ENCODE results near the gene CC2D1B. TPM values are rescaled to one million over a fixed set of nuclear protein-coding genes. Genes with fewer than 3 reads are reported as not detected.
"Not testable (repeated sequence)": the region's sequence is repeated elsewhere in the genome, so short reads cannot be mapped to it uniquely, and the experiment has no call there.

CC2D1B gene, protein sequence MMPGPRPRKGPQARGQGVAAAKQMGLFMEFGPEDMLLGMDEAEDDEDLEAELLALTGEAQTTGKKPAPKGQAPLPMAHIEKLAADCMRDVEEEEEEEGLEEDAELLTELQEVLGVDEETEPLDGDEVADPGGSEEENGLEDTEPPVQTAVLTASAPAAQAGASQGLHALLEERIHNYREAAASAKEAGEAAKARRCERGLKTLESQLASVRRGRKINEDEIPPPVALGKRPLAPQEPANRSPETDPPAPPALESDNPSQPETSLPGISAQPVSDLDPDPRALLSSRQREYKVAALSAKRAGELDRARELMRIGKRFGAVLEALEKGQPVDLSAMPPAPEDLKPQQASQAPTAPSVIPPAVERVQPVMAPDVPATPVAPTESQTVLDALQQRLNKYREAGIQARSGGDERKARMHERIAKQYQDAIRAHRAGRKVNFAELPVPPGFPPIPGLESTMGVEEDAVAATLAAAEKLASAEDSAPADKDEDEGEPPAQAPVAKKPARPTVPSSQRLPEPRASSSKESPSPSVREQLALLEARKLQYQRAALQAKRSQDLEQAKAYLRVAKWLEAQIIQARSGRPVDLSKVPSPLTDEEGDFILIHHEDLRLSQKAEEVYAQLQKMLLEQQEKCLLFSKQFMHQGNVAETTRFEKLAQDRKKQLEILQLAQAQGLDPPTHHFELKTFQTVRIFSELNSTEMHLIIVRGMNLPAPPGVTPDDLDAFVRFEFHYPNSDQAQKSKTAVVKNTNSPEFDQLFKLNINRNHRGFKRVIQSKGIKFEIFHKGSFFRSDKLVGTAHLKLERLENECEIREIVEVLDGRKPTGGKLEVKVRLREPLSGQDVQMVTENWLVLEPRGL
- 11.3 TPM for total RNA-seq (ENCODE audit: insufficient read depth, low replicate concordance)

DNA sequence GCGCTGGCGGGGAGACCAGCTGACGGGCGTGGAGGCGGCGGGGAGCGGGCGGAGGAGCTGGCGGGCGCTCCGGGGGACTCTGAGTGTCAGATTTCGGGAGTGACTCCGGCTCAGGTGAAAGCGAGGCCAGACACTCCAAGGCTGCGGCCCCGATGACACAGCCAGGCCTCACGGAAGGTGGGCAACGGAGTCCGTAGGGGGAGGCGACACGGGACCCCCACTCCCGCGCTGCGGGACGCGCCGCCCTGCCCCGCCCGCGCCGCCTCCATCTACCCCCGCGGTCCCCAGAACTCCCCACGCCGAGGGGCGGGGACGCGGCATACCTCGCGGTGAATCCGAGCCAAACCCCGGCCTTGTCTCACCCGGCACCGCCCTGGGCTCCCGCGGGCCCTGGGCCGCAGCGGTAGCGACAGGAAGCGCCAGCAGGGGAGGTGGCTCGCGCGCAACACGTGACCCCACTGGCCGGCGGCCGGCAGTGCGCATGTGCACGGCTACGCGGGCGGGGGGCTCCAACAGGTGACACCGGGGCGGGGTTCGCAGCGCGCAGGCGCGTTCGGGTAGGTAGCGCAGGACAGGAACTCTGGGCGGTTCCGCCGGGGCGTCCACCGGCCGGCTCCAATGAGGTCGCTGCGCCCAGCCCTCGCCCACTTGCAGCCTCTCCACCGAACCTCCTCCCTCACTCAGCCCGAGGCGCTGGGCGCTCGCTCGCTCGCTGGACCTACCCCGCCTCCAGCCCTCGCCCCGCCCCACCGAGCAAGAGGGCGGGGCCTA, at the start of gene CC2D1B:
CC2D1B (minus strand) TSS at position 460 of the 771 bp plus-strand sequence. CDS start 1,585 bp downstream, outside the sequence.
- DNase-seq (ENCODE audit: low spot score), result peak; percentile 98

DNA sequence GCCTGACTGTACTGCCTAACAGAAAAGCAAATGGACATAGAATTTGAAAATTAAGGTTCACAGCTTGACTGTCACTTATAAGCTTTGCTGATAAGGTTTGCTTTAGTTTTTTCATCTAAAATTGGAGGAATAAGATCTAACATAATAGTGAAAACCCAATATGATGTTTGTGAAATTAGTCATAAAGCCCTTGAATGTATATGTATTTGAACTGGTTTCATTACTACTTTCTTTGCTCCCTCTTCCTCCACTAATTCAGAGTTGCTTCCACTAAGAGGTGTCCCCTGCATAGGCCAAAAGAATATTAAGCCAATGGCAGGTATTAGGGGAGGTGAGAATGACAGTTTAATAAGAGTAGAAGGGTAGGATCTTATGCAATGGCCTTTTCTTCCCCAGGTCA, 48.9 kb upstream of the CC2D1B start:
- DNase-seq (ENCODE audit: low spot score), result no peak

DNA sequence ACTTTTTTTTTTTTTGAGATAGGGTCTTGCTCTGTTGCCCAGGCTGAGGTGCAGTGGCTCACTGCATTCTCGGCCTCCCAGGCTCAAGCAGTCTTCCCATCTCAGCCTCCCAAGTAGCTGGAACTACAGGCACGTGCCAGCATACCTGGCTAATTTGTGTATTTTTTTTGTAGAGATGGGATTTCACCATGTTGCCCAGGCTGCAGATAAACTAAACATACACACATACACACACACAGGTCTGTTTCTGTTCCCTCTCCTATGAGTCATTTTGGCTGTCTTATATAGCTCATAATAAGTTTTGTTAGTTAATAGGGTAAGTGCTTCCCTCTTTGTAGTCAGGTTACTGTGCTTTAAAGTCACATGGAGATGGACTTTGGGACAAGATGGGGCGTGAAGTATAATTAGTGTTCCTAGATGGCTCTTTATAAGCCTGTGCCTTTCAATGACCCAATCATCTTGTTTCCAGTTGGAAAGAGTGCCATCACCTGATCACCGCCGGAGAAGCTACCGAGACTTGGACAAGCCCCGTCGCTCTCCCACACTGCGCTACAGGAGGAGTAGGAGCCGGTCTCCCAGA, 47.5 kb upstream of the CC2D1B start:
- DNase-seq (ENCODE audit: low spot score), result no peak

DNA sequence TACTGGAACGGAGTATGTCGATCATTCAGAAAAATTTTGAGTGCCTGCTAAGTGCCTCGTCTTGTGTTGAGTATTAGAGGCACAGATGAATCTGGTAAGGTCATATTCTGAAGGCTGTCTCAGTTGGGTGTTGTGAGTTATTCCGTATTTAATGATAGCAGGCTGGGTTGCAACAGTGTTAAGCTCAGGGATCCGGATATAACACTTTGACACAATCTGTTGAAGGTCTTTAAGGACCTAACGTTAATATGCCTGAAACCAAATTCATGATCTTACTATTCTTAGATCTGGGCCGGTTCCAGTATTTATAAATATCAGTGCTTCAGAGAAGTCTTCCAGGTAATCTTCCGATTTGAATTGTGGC, 39.0 kb upstream of the CC2D1B start:
- no peak for DNase-seq (ENCODE audit: low spot score)

DNA sequence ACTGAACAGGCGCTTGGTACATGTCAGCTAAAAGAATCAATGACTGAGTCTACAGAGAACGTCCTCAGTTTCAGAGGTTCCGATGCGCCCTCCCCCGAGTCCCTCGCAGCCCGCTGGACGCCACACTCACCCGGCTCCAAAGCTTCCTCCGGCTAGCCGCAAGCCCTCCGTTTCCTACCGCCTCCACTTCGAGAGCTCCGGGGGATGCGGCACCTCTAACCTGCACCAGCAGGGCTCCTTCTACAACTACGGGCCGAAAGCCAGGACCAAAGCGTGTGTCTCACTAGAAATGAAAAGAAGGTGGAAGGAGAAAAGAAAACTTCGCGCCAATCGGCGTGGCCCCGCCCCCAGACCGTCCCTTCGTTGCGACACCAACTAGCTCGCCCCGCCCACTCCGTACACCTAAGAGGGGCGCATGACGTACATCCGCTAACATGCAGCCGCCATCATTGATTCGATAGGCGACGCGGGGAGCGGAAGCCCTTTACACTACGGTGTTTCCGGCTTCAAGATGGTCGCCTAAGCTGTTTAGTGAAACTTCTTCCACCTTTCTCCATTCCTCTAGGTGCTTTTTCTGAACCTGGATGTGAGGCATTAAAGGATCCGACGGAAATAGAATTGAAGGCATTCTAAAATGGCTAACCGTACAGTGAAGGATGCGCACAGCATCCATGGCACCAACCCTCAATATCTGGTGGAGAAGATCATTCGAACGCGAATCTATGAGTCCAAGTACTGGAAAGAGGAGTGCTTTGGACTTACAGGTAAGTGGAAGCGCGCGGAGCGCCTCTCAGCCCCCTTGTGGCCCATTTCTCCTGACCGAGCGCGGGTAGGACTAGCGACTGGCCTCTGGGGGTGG, 38.3 kb upstream of the CC2D1B start, which contains the start of the genes ORC1 and PRPF38A:
ORC1 (minus strand) TSS at position 308 of the 859 bp plus-strand sequence. CDS start 2,200 bp downstream, outside the sequence.
PRPF38A (plus strand) TSS at position 487 of the 859 bp plus-strand sequence; CDS start at position 635, 148 bp downstream.
- peak; percentile 99 for DNase-seq (ENCODE audit: low spot score)

DNA sequence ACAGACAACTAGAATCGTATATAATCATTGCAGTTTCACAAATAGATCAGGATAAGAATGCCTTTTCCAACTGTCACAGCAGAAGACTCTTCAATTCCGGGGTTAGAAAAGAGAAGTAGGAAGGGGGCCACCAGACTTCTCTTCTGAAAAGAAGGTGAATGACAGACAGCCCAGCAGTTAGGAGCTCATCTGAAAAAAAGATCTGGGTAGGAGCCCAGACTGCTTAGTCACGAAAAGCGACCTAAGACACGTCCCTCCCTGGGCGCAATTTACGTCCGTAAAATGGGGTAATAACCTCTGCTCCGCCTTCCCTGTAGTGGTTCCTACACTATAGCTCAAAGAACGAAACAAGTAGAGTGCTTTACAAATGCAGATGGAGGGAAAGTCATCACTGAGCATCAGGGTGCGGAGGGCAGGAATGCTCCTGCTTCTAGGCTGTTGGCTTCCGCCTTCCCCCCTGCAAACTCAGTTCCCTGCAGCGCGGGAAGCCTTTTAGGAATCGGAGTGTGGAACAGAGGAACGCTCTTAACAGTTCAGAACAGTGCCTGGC, 37.6 kb upstream of the CC2D1B start:
- DNase-seq (ENCODE audit: low spot score), result no peak

DNA sequence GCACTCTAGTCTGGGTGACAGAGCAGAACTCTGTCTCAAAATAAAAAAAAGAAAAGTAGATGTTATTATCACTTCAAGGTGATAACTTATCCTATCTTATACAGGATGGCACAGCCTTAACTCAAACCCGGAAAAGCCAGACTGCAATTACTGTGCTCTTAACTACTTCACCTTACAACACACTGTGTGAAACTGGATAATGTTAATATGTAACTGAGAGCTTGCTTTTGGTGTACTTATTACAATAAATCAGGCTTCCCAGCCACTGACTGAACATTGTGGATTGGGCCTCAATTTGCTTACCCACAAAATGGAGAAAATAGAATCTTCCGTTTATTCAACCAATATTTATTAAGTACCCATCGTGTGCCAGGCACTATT, 36.8 kb upstream of the CC2D1B start:
- DNase-seq (ENCODE audit: low spot score), result no peak

DNA sequence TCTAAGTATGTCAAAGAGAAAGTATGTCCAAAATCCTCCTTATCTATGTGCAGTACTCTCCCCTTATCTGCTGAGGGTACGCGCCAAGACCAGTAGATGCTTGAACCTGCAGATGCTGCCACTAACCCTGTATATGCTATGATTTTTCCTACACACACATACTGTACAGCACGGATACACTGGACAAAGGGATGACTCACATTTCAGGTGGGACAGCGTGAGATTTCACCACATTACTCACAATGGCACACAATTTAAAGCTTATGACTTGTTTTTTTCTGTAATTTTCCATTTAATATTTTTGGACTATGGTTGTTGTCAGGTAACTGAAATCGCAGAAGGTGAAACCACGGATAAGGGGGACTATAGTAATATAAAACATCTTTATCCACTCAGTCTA, 34.1 kb upstream of the CC2D1B start:
- DNase-seq (ENCODE audit: low spot score), result no peak

DNA sequence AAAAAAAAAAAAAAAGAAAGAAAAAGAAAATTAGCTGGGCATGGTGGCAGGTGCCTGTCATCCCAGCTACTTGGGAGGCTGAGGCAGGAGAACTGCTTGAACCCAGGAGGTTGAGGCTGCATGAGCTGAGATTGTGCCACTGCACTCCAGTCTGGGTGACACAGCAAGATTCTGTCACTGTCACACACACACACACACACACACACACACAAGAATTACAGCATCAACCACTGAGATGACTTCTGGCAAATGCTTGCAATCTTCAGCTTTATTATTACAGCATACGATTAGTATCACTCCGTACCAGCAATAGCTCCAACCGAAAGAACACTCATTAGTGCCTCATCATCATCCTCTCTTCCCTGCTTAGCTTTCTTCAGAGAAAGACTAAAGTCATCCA, 33.6 kb upstream of the CC2D1B start:
- DNase-seq (ENCODE audit: low spot score), result no peak

DNA sequence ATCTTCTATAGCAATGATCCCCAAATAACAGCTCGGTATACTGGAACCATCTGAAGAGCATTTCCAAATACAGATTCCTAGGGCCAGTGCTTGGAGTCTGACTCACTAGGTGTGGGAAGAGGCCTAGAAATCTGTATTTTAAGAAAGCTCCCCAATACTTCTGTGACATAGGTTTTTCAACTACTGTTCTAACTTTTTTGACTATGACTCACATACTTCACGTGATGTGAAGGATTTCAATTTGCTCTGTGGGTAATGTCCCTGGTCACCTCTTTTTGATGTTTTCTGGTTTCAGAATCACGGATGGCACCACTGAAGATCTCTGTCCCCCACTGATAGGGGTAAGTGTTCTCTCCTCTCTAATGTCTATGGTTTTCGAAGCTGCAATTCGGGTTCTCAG, 27.2 kb upstream of the CC2D1B start:
- no peak for DNase-seq (ENCODE audit: low spot score)

DNA sequence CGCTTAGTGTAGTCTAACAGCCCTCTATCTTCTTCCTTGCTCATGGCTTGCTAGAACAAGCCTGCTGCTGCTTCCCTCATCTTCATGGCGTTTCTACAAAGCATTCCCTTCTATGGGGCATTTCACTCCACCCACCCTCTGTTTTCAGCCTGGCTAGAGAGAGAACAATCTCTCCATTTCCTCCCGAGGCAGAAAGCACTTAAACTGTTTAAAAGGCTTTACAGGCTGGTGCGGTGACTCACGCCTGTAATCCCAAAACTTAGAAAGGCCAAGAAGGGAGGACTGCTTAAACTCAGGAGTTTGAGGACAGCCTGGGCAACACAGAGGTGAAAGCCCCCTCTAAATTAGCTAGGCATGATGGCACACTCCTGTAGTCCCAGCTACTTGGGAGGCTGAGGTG, 20.5 kb upstream of the CC2D1B start:
- DNase-seq (ENCODE audit: low spot score), result peak; percentile 30

DNA sequence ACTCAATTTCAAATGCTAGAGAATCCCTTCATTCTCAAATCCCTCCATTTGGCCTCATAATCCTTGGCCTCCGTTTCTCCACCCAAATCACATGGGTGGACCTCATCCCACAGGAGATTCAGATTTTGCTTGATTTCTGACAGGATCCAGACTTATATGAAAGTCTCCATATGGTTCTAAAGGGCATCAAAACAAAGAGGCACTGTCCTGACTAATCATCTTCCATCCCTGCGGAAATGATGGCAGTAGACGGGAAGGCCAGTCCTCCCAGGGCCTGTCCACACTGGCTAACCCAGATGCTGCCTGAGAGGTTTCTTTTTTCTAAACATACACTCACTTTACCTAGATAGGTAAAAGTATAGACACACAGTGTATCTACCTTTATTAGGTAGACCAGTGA, 19.4 kb upstream of the CC2D1B start:
- DNase-seq (ENCODE audit: low spot score), result no peak

DNA sequence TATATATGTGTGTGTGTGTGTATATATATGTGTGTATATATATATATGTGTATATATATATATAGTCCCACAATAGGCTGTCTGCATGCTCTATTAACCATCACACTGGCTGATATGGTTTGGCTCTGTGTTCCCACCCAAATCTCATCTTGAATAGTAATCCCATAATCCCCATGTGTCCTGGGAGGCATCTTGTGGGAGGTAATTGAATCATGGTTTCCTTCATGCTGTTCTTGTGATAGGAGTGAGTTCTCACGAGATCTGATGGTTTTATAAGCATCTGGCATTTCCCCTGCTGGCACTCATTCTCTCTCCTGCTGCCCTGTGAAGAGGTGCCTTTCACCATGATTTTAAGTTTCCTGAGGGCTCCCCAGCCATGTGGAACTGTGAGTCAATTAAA, 3.8 kb upstream of the CC2D1B start:
- not testable (repeated sequence) for DNase-seq (ENCODE audit: low spot score)

DNA sequence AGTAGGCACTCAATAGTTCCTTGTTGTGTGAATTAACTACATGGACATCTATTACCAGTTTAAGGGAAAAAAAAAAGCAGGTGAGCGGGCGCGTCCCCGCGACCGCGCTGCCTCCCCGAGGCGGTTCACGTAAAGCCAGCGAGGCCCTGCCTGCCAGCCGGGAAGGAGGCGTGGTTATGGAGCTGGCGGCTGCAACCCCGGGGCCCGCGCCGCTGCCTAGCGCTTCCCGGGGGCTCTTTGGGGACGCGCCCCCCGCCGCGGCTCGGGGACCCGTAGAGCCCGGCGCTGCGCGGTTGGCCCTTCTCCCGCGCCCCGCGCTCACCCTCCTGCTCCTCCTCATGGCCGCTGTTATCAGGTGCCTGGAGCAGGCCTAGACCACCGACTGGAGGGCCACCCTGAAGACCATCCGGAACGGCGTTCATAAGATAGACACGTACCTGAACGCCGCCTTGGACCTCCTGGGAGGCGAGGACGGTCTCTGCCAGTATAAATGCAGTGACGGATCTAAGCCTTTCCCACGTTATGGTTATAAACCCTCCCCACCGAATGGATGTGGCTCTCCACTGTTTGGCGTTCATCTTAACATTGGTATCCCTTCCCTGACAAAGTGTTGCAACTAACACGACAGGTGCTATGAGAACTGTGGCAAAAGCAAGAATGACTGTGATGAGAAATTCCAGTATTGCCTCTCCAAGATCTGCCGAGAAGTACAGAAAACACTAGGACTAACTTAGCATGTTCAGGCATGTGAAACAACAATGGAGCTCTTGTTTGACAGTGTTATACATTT, 2.6 kb upstream of the CC2D1B start:
- peak; percentile 60 for DNase-seq (ENCODE audit: low spot score)

DNA sequence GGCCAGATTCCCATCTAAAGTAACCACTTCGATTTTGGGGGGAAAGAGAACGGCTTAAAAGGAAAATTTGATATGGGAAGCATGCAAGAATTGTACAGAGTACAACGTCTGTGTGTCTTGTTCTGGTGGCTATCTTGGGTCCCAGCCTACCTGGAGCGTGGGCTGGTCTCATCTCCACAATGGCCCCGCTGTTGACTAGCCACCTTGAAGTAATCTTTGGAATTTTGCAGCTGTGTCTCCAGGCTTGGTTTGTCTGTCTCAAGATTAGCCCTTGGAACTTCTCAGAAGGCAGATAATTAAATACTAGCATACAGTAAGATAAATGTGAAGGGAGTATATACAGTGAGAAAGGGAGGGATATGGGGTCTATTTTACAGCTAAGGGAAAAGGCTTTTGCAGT, 1.3 kb upstream of the CC2D1B start:
- DNase-seq (ENCODE audit: low spot score), result no peak

DNA sequence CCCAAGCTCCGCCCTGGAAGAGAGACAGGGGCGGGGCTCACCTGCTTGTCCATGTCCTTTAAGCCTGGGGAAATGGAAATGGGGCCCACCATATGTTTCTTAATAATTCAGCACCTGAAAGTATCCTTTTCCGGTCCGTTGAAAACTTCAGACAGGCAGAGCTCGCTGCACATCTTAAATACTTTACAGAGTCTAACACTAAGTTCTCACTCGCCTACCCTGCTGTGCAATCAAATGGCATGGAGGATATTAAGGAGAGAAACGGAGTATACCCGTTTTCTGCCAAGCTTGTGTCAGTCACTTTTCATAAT, 467 bp upstream of the CC2D1B start:
- no peak for DNase-seq (ENCODE audit: low spot score)

DNA sequence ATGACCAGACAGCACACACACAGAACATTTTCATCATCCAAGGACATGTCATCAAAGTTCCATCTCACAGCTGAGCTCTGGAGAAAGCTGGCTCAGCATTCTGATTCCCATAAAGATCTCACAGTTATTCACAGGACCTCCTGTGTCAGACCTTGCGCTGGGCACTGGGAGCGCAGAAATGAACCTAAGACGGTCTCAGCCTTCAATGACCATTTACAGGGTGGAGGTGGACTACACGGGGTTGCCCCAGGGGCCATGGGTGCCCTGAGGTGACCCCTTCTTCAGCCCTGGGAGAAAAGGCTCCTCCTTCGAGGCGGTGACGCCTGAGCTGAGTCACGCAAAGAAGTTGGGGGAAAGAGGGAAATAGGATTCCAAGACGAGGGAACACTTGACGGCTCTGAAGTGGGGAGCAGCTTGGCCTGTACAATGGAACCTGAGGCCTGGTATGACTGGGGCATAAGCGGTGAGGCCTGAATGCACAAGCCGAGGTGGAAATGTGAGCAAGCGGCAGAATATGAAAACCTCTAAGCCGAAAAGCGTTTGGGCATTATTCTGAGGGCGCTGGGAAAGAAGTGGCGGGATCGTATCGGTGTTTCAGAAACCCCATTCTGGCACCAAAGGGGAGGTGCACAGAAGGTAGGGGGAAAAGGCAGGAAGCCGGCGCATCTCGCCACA, 797 bp downstream of the CC2D1B start:
- peak; percentile 57 for DNase-seq (ENCODE audit: low spot score)

DNA sequence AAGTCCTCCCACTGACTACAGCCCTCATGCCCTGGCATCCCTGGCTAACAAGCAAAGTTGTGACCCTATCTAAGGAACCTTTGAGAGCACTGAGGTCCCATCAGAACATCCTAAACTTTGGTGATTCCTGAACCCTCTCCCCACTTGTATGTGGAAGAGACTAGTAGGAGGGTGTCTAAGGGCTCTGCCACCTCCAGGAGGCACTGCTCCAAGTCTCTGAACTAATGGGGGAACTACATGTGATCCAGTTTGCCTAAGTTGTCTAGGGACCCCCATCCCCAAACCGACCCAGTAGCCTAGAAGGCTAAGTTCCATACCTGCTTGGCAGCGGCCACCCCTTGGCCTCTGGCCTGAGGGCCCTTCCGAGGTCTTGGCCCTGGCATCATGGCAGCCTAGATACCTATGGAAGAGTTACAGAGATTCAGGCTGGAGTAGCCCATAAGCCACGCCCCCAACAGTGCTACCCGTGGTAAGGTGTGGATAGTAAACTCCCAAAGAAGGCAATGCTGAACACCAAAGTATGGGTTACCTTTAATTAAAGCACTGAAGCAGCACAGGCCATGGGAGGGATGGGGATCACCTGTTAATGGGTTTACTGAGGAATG, 1.7 kb downstream of the CC2D1B start:
- DNase-seq (ENCODE audit: low spot score), result no peak

DNA sequence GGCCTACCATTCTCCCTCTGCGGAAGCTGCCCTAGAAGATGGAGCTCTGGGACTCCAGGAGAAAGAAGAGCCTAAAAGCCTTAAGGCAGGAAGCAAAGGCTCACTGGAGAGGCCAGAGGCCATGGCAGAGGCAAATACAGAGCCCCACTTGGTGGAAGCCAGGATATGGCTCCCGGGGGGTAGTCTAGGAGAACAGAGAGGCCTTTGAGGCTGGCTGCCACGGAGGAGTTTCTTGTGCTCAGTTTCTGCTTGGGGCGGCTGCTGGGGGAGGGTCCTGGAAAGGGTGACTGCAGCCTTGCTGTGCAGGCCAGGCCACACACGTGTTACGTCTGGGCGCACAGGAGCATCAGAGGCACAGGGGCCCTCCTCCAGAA, 5.4 kb downstream of the CC2D1B start:
- no peak for DNase-seq (ENCODE audit: low spot score)

Measured in umbilical cord (tissue), 2 donors.